Endothelial cell of umbilical vein (primary cell): ENCODE results near the gene PAX2. TPM values are rescaled to one million over a fixed set of nuclear protein-coding genes. Genes with fewer than 3 reads are reported as not detected.

Experiments
- BruUV-seq: library from RNA; stranded (reverse); fragments of 400-500 nt; replicated peaks from 2 replicates; lab custom pipeline; 2021; lab: Mats Ljungman, UMichigan
- CTCF ChIA-PET: fragments of 300-600, 350-600 bp; sonication (Branson Sonifier 250); formaldehyde crosslinking; loops from one replicate; lab custom pipeline; 2021; ENCODE audit warnings: antibody characterized with exemption, inconsistent platforms; lab: Charles Lee
- POLR2A ChIA-PET: fragments of 300-600, 350-600 bp; sonication (Branson Sonifier 250); formaldehyde crosslinking; loops from one replicate; lab custom pipeline; 2021; ENCODE audit warnings: antibody characterized with exemption, inconsistent platforms; lab: Charles Lee
- DNase-seq: peaks from one replicate; pipeline ENCODE4 v3.0.0-alpha.2; 2011; ENCODE audit warnings: low read depth, low spot score
- FAIRE-seq: peaks from 2 replicates; lab custom pipeline; 2011; peaks lifted over from hg19 to GRCh38; lab: Jason Lieb, UNC
- H2AFZ ChIP-seq: 2 replicates; pipeline ENCODE4 v1.6.0; 2012; ENCODE audit warnings: low read depth, low read length, control low read depth, inconsistent platforms
- H3K27ac ChIP-seq: 2 replicates; pipeline ENCODE4 v1.5.1; 2011; ENCODE audit warnings: low read depth, mild to moderate bottlenecking, control low read depth, low read length, moderate library complexity; ENCODE audit not compliant: insufficient read depth
- H3K27me3 ChIP-seq, 2 experiments: 2 replicates each; pipeline versions ENCODE4 v1.6.0 to v1.6.1; 2011; ENCODE audit warnings: low read length in 2 of 2, mixed read lengths in 1 of 2; ENCODE audit not compliant: control insufficient read depth in 2 of 2, insufficient read depth in 2 of 2
- H3K36me3 ChIP-seq, 2 experiments: 2 replicates in 1 of 2; 3 replicates in 1 of 2; pipeline ENCODE4 v1.5.1; 2011; ENCODE audit warnings: low read length in 2 of 2, mild to moderate bottlenecking in 1 of 2, moderate library complexity in 1 of 2; ENCODE audit not compliant: control insufficient read depth in 2 of 2, insufficient read depth in 2 of 2; ENCODE audit errors: extremely low read depth in 1 of 2
- H3K4me1 ChIP-seq: 3 replicates; pipeline ENCODE4 v1.5.1; 2011; ENCODE audit warnings: mild to moderate bottlenecking, low read length; ENCODE audit not compliant: control insufficient read depth, insufficient read depth; ENCODE audit errors: extremely low read depth
- H3K4me2 ChIP-seq: 2 replicates; pipeline ENCODE4 v1.6.1; 2011; ENCODE audit warnings: low read length, control low read depth, mixed read lengths; ENCODE audit not compliant: insufficient read depth
- H3K4me3 ChIP-seq, 3 experiments: fragments of 200-600 bp in 1 of 3; sonication (generic), shearing (Covaris generic) in 1 of 3; replicated peaks in 1 of 3; 2 replicates each; pipeline ENCODE4 v1.5.1; 2011 to 2016; ENCODE audit warnings: control low read depth in 3 of 3, low read length in 3 of 3, mild to moderate bottlenecking in 2 of 3, inconsistent platforms in 1 of 3, low read depth in 1 of 3, moderate library complexity in 1 of 3; ENCODE audit not compliant: insufficient read depth in 1 of 3
- H3K79me2 ChIP-seq: 2 replicates; pipeline ENCODE4 v1.6.0; 2012; ENCODE audit warnings: low read length, inconsistent platforms; ENCODE audit not compliant: control insufficient read depth, insufficient read depth
- H3K9ac ChIP-seq: replicated peaks from 2 replicates; pipeline ENCODE3; 2011; ENCODE audit warnings: low read length, control low read depth; ENCODE audit not compliant: insufficient read depth; ENCODE audit errors: extremely low read depth
- H3K9me1 ChIP-seq: replicated peaks from 3 replicates; pipeline ENCODE4 v1.6.0; 2011; ENCODE audit warnings: mild to moderate bottlenecking, low read length; ENCODE audit not compliant: control insufficient read depth, insufficient read depth; ENCODE audit errors: extremely low read depth
- H3K9me3 ChIP-seq: replicated peaks from 2 replicates; pipeline ENCODE4 v1.5.1; 2012; ENCODE audit warnings: low read length, inconsistent platforms; ENCODE audit not compliant: control insufficient read depth, insufficient read depth
- H4K20me1 ChIP-seq: replicated peaks from 2 replicates; pipeline ENCODE3; 2011; ENCODE audit warnings: mild to moderate bottlenecking, low read length; ENCODE audit not compliant: control insufficient read depth, insufficient read depth; ENCODE audit errors: extremely low read depth
- CTCF ChIP-seq, 2 donors: IDR thresholded peaks; 1 replicate in 1 of 2; 2 replicates in 1 of 2; pipeline ENCODE4 v1.5.1; 2011; ENCODE audit warnings: low read length in 2 of 2, mild to moderate bottlenecking in 2 of 2, moderate library complexity in 2 of 2, control low read depth in 1 of 2, inconsistent platforms in 1 of 2, low read depth in 1 of 2; ENCODE audit not compliant: insufficient read depth in 1 of 2; ENCODE audit errors: extremely low read depth in 1 of 2
- EZH2 ChIP-seq: IDR thresholded peaks from 2 replicates; pipeline ENCODE4 v1.6.1; 2012; ENCODE audit warnings: borderline replicate concordance, low read depth, mild to moderate bottlenecking, moderate library complexity, low read length, inconsistent platforms; ENCODE audit not compliant: severe bottlenecking
- FOS ChIP-seq: IDR thresholded peaks from 2 replicates; pipeline ENCODE4 v1.6.1; 2011; ENCODE audit warnings: mild to moderate bottlenecking, low read length, moderate library complexity, borderline replicate concordance; ENCODE audit not compliant: insufficient read depth
- GATA2 ChIP-seq: IDR thresholded peaks from 2 replicates; pipeline ENCODE4 v1.7.0; 2011; ENCODE audit warnings: low read depth, mild to moderate bottlenecking, moderate library complexity, mixed read lengths, low read length; ENCODE audit not compliant: insufficient read length, insufficient read depth
- JUN ChIP-seq: IDR thresholded peaks from 2 replicates; pipeline ENCODE4 v1.6.1; 2011; ENCODE audit warnings: borderline replicate concordance, low read depth; ENCODE audit not compliant: insufficient read length, insufficient read depth
- MAX ChIP-seq: IDR thresholded peaks from 2 replicates; pipeline ENCODE4 v1.6.1; 2011; ENCODE audit not compliant: insufficient read depth, insufficient read length
- MYC ChIP-seq: IDR thresholded peaks from one replicate; pipeline ENCODE4 v1.6.1; 2011; ENCODE audit warnings: mild to moderate bottlenecking, low read depth, low read length
- POLR2A ChIP-seq: IDR thresholded peaks from 2 replicates; pipeline ENCODE4 v1.6.1; 2012; ENCODE audit warnings: low read depth, mild to moderate bottlenecking, control low read depth, low read length
- POLR2AphosphoS5 ChIP-seq: IDR thresholded peaks from 2 replicates; pipeline ENCODE4 v1.6.1; 2012; ENCODE audit warnings: low read depth, mild to moderate bottlenecking, control low read depth, low read length, moderate library complexity; ENCODE audit not compliant: insufficient read depth
- dilution Hi-C: fragments of 300-500 bp; cut with MboI; formaldehyde crosslinking; loops from one replicate; pipeline ENCODE4 v1.15.0; 2019; ENCODE audit warnings: low sequenced_read_pairs; ENCODE audit not compliant: extremely low pct_ligation_motif_present
- intact Hi-C: fragments of 100-400 bp; cut with micrococcal nuclease; formaldehyde crosslinking; loops from one replicate; pipeline ENCODE4 v1.10.0; 2022
- polyA plus RNA-seq, 4 experiments: library from polyadenylated mRNA; depleted of rRNA in 3 of 4; stranded (reverse) in 3 of 4; unstranded in 1 of 4; fragments of >200 nt; gene quantifications; 2 replicates each; pipeline versions ENCODE4 v1.2.1 to v1.2.3, GENCODE V29; 2011 to 2012; ENCODE audit warnings: missing spikeins in 1 of 4
- total RNA-seq: library from RNA; stranded (reverse); gene quantifications from 2 replicates; pipeline ENCODE4 v1.2.3, GENCODE V29; 2021

The PAX2 gene
- total and polyA plus RNA-seq, 2 donors (not counting 3 experiments of a cell fraction or from before 2014, with no cell fraction given), result not detected

GRCh38 chr10:100739517-100740368, 5.6 kb upstream of the PAX2 start:
- H3K79me2 ChIP-seq, result no peaks in the 10 kb centered on the region
- peaks cover 96 to 100% of the 10 kb centered on the region in 2 experiments for H3K27me3 ChIP-seq
- dilution Hi-C loops, result no loop called here
- no peaks in the 10 kb centered on the region for H3K4me1 ChIP-seq
- H3K4me2 ChIP-seq, result no peak overlapping the region
- H3K36me3 ChIP-seq, result no peaks in the 10 kb centered on the region
- FAIRE-seq, result no peak
- H3K9me3 ChIP-seq, result no peaks in the 10 kb centered on the region
- intact Hi-C loops, result no loop called here
- H4K20me1 ChIP-seq, result no peaks in the 10 kb centered on the region
- H3K9me1 ChIP-seq, result no peaks in the 10 kb centered on the region
- TF ChIP-seq POLR2A, result no peak
- peak; percentile 94 for TF ChIP-seq EZH2
- no peak for TF ChIP-seq MAX
- no peak overlapping the region for H3K4me3 ChIP-seq
- no peak for DNase-seq
- BruUV-seq, result no TSS peak
- POLR2A ChIA-PET, result no interaction called here
- CTCF ChIA-PET, result no interaction called here
- no peak overlapping the region for H3K9ac ChIP-seq
- no peak overlapping the region for H2AFZ ChIP-seq
- H3K27ac ChIP-seq, result no peak overlapping the region

GRCh38 chr10:100740476-100741377, 4.7 kb upstream of the PAX2 start:
- no TSS peak for BruUV-seq
- no peak overlapping the region for H3K4me2 ChIP-seq
- dilution Hi-C loops (no loop called here), intact Hi-C loops (no loop called here)
- H3K27me3 ChIP-seq, result peaks cover 90 to 96% of the 10 kb centered on the region in 2 experiments
- H3K4me3 ChIP-seq, result no peak overlapping the region
- no peaks in the 10 kb centered on the region for H3K4me1 ChIP-seq
- no peak for FAIRE-seq
- no peaks in the 10 kb centered on the region for H3K9me3 ChIP-seq
- no peaks in the 10 kb centered on the region for H4K20me1 ChIP-seq
- H2AFZ ChIP-seq, result no peak overlapping the region
- TF ChIP-seq MAX (no peak), EZH2 (no peak), MYC (no peak), GATA2 (no peak), FOS (no peak), CTCF (IDR thresholded peaks at IDR 0.05; ENCODE audit: extremely low read depth in 1 of 2, insufficient read depth in 1 of 2, low read depth in 1 of 2, low read length in 2 of 2) (no peak), POLR2AphosphoS5 (no peak), POLR2A (no peak), JUN (no peak)
- H3K9me1 ChIP-seq, result no peaks in the 10 kb centered on the region
- ChIA-PET CTCF (interaction anchor here (1.0 to 2.3 kb wide), 2 partner anchors 14 to 178 kb away, joined by 5 to 12 read pairs; no protein-coding TSS in a partner anchor), POLR2A (no interaction called here)
- no peak overlapping the region for H3K9ac ChIP-seq
- no peak overlapping the region for H3K27ac ChIP-seq
- no peak for DNase-seq
- no peaks in the 10 kb centered on the region for H3K36me3 ChIP-seq
- no peaks in the 10 kb centered on the region for H3K79me2 ChIP-seq
